GM19395 (cell line): ENCODE results near the gene ITGA2.

Source experiments
- ATAC-seq: cut with Tn5 transposase; IDR thresholded peaks from one replicate; pipeline ENCODE4 v1.9.1; 2021; ENCODE audit warnings: mild to moderate bottlenecking, moderate library complexity; ENCODE audit not compliant: unreplicated experiment

ITGA2 gene

GRCh38 chr5:53133020-53133419, 143.9 kb downstream of the ITGA2 start:
- no peak for ATAC-seq
